Measurements from ENCODE around the gene FAF1. TPM values are rescaled to one million over a fixed set of nuclear protein-coding genes. Genes with fewer than 3 reads are reported as not detected.

Gene FAF1
- total and polyA plus RNA-seq, 2 donors (not counting 1 experiment from before 2014, with no cell fraction given), result 39.6 to 40.0 TPM

- H4K20me1 ChIP-seq (ENCODE audit: control insufficient read depth, extremely low read depth, insufficient read depth, low read length), result no peaks in the 10 kb centered on the region
- H3K27me3 ChIP-seq (ENCODE audit: control insufficient read depth, insufficient read depth, low read length), result no peaks in the 10 kb centered on the region
- H3K27ac ChIP-seq (ENCODE audit: insufficient read depth, low read length), result no peak overlapping the region
- H2AFZ ChIP-seq (ENCODE audit: low read length), result no peak overlapping the region
- no peaks in the 10 kb centered on the region for H3K4me1 ChIP-seq (ENCODE audit: control insufficient read depth, extremely low read depth, insufficient read depth, low read length)
- no peak for TF ChIP-seq CTCF (conservative IDR thresholded peaks at IDR 0.05 in 1 of 2, IDR thresholded peaks at IDR 0.05 in 1 of 2; ENCODE audit: low read depth in 1 of 2, low read length in 2 of 2)
- TF ChIP-seq EZH2 (IDR thresholded peaks at IDR 0.05; ENCODE audit: low read length, missing control alignments), result no peak
- peak overlapping the region in 1 of 4 experiments; percentile 1 for H3K4me3 ChIP-seq (replicated peaks in 1 of 4; ENCODE audit: control extremely low read depth in 1 of 4, insufficient read depth in 1 of 4, low read depth in 3 of 4, low read length in 4 of 4)
- H3K79me2 ChIP-seq (ENCODE audit: control insufficient read depth, insufficient read depth, low read length), result no peaks in the 10 kb centered on the region
- peak in 1 of 2 donors; percentile 27 for DNase-seq (ENCODE audit: low read depth in 2 of 2)
- H3K9ac ChIP-seq (ENCODE audit: insufficient read depth, low read length), result no peak overlapping the region
- H3K9me3 ChIP-seq (ENCODE audit: control insufficient read depth, insufficient read depth, low read depth, low read length), result no peaks in the 10 kb centered on the region
- H3K4me2 ChIP-seq (ENCODE audit: extremely low read depth, insufficient read depth, low read length), result peak overlapping the region; percentile 11
- H3K36me3 ChIP-seq (ENCODE audit: control insufficient read depth, insufficient read depth, low read length), result no peaks in the 10 kb centered on the region
Measured at GRCh38 chr1:50853325-50853724, 106.7 kb downstream of the FAF1 start.

- Histone ChIP-seq H3K36me3 (ENCODE audit: control insufficient read depth, insufficient read depth, low read length) (no peaks in the 10 kb centered on the region), H3K9ac (ENCODE audit: insufficient read depth, low read length) (no peak overlapping the region), H3K4me2 (ENCODE audit: extremely low read depth, insufficient read depth, low read length) (no peak overlapping the region), H3K4me3 (replicated peaks in 1 of 4; ENCODE audit: control extremely low read depth in 1 of 4, insufficient read depth in 1 of 4, low read depth in 3 of 4, low read length in 4 of 4) (no peak overlapping the region), H3K9me3 (ENCODE audit: control insufficient read depth, insufficient read depth, low read depth, low read length) (no peaks in the 10 kb centered on the region), H2AFZ (ENCODE audit: low read length) (no peak overlapping the region), H3K27me3 (ENCODE audit: control insufficient read depth, insufficient read depth, low read length) (no peaks in the 10 kb centered on the region), H3K27ac (ENCODE audit: insufficient read depth, low read length) (no peak overlapping the region), H4K20me1 (ENCODE audit: control insufficient read depth, extremely low read depth, insufficient read depth, low read length) (no peaks in the 10 kb centered on the region), H3K4me1 (ENCODE audit: control insufficient read depth, extremely low read depth, insufficient read depth, low read length) (no peaks in the 10 kb centered on the region), H3K79me2 (ENCODE audit: control insufficient read depth, insufficient read depth, low read length) (no peaks in the 10 kb centered on the region)
- TF ChIP-seq CTCF (conservative IDR thresholded peaks at IDR 0.05 in 1 of 2, IDR thresholded peaks at IDR 0.05 in 1 of 2; ENCODE audit: low read depth in 1 of 2, low read length in 2 of 2), result no peak
- TF ChIP-seq EZH2 (IDR thresholded peaks at IDR 0.05; ENCODE audit: low read length, missing control alignments), result no peak
- DNase-seq (ENCODE audit: low read depth in 2 of 2), result no peak
Measured at GRCh38 chr1:50852889-50853288, 107.2 kb downstream of the FAF1 start.

- H3K4me3 ChIP-seq (replicated peaks in 1 of 4; ENCODE audit: control extremely low read depth in 1 of 4, insufficient read depth in 1 of 4, low read depth in 3 of 4, low read length in 4 of 4), result no peak overlapping the region
- H2AFZ ChIP-seq (ENCODE audit: low read length), result no peak overlapping the region
- no peak overlapping the region for H3K9ac ChIP-seq (ENCODE audit: insufficient read depth, low read length)
- TF ChIP-seq CTCF (conservative IDR thresholded peaks at IDR 0.05 in 1 of 2, IDR thresholded peaks at IDR 0.05 in 1 of 2; ENCODE audit: low read depth in 1 of 2, low read length in 2 of 2) (no peak), EZH2 (IDR thresholded peaks at IDR 0.05; ENCODE audit: low read length, missing control alignments) (no peak)
- H3K9me3 ChIP-seq (ENCODE audit: control insufficient read depth, insufficient read depth, low read depth, low read length), result no peaks in the 10 kb centered on the region
- H3K27me3 ChIP-seq (ENCODE audit: control insufficient read depth, insufficient read depth, low read length), result no peaks in the 10 kb centered on the region
- DNase-seq (ENCODE audit: low read depth in 2 of 2), result no peak
- H3K4me2 ChIP-seq (ENCODE audit: extremely low read depth, insufficient read depth, low read length), result no peak overlapping the region
- no peak overlapping the region for H3K27ac ChIP-seq (ENCODE audit: insufficient read depth, low read length)
- H4K20me1 ChIP-seq (ENCODE audit: control insufficient read depth, extremely low read depth, insufficient read depth, low read length), result no peaks in the 10 kb centered on the region
- H3K36me3 ChIP-seq (ENCODE audit: control insufficient read depth, insufficient read depth, low read length), result no peaks in the 10 kb centered on the region
- H3K4me1 ChIP-seq (ENCODE audit: control insufficient read depth, extremely low read depth, insufficient read depth, low read length), result no peaks in the 10 kb centered on the region
- H3K79me2 ChIP-seq (ENCODE audit: control insufficient read depth, insufficient read depth, low read length), result no peaks in the 10 kb centered on the region
Measured at GRCh38 chr1:50851466-50851865, 108.6 kb downstream of the FAF1 start.
